NCI-H2171 (cell line): ENCODE measurements around the gene PLCB4.

ENCODE experiments used
- DNase-seq: peaks from one replicate; lab custom pipeline; 2025; lab: John Stamatoyannopoulos, UW

The PLCB4 gene

DNA sequence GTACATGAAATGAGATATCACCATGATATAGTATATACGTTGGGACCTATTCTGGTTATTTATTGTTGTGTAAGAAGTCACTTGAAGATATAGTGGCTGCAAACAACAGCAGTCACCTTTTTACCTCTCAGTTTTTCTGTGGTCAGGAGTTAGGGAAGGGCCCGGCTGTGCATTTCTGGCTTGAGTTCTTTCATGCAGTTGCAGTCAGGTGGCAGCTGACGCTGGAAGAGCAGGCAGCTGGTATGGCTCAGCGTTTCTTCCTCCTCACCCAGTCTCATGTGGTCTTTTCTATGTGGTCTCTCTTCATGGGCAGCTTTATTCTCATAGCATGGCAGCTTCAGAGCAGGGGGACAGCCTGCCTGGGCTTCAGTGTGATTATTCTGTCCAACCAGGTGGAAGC, 154.4 kb downstream of the PLCB4 start:
- no peak for DNase-seq

DNA sequence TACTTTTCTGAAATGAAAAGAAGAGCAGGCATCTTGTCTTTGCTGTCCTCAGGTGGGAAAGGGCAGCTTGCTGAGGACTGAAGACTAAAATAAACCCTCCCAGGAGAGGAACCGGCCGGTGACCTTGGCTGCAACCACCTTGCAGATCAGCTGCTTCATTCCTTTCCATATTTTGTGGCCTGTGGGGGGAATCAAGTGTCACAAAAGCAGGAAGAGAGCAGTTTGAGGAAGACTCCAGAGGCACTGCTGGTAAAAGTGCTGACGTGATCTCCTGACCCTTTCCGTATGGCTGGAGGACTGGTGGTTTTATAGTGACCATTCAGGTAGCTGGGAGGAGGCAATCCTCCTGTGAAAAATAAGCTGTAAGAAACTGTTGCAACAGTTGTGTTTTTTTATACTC, 157.0 kb downstream of the PLCB4 start:
- DNase-seq, result no peak

DNA sequence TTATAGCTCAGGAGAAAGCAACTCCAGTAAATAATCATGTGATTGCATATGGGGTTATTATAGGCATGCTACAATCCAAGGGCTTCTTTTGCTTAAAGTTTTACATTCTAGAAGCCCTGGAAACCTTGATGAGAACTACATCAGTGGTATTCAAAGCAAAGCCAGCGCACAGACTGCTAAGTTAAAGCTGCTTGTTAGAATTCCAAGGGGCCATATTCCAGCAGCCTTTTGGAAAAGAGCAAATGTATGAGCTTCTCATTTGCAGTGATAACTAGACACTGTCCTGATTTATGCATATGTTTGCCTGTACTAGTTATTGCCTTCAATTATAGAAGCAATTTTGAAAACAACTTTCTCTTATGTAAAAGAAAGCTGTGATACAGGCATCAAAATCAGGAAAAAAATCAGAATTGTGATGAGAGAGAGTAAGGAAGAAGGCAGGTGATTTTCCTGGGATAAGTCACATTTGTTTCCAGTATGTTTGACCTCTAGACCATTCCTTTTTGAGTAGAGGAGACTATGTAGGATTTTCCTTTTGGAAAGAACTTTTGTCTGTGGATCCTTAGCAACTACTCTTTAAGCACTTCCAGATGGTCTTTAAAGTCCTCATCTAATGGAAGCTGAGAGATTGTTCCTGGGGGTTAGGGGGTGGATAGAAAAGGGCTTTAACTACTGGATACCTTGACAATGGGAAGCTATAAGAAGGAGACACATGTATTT, 159.2 kb downstream of the PLCB4 start:
- no peak for DNase-seq

DNA sequence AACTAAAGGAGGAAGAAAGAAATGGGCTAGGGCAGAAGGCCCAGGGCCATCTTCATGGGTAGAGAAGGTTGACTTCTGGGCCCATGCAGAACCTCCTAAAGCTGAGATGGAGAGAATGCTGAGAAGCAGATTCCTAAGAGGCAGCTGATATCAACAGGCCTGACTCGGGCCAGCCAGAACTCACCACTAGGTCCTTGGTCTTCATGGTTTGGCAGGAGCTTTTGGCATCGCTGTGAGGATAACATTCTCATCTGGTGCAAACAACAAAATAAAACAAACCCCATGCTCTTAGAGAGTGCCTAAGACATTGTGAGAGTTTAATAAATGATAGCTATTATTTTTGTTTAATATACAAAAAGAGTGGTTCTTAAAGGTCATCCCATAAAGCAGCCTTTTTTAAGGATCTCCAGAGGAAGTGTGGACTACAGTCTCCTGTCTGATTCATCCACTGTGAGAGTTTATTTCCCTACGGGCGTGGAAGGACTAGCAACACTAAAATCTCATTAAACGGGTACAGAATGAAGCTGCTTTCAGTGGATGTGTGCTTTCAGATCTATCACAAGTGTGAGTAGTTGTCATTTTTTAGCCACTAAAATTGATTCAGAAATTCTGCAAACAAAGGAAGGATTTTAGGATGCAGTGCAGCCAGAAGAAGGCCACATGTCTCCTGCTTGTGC, 160.0 kb downstream of the PLCB4 start:
- no peak for DNase-seq

DNA sequence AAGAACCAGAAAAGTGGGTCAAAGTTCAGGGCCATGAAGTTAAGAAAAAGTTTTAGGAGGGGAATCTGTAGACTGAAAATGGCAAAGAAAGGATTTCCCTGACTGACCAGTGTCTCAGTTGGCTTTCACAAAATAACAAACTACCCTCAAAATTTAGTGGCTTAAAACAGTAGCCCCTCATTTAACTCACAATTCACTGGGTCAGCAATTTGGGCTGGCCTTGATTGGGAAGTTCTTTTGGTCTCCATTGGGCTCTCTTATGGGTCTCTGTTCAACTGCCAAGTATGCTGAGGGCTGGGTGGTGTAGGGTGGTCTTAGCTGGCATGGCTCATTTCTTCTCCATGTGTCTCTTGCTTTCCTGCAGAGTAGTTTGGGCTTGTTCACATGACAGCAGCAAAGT, 161.5 kb downstream of the PLCB4 start:
- DNase-seq, result no peak

DNA sequence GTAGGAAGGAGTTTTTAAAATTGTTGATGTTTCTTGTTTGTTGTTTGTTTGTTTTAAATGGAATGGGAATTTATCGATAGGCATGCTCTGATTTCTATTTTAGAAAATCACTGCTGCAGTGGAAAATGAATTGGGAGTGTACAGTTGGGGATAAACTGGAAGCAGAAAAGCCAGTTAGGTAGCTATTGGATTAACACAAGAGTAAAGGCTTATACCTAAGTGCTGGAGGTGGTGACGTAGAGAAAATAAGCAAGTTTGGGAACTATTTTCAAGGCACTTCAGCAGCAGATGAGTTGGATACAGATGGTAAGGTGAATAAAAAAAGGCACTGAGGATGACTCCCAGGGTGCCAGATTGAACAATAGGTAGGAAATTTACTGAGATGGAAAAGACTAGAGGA, 164.9 kb downstream of the PLCB4 start:
- DNase-seq, result no peak

DNA sequence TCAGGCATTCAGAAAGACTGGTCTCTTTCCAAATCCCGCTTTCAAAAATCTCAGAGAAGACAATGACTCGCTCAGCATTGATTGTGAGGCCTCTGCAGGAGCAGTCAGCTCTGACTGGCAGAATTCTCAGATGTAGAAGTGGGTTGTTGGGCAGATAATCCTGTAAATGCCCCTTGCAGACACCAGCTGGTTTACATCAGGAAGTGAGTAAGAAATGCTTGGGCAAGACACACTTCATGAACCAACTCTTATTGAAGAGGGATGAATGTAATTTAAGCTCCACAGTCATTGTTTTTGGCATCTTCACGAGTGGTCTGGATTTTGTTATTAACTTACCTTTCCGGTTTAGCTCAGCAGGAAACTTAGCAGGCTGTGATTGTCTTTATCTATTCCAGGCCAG, 166.6 kb downstream of the PLCB4 start:
- DNase-seq, result no peak

DNA sequence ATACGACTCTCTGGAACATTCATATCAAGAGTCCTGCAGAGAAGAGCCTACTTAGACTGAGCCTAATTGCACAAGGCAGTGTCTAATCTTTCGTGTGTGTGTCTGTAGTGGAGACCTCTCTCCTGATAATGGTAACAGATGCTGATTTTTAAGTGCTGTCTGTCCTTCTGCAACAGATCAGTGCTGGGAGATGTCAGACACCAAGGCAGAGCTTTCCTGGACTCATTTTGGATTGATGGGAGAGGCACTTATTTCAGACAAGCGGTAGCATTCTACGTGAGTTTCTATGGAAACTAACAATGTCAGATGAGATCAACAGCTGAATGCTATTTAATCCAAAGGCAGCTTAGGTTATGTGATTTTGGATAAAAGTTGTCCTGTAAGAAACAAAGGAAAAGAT, 167.6 kb downstream of the PLCB4 start:
- no peak for DNase-seq

DNA sequence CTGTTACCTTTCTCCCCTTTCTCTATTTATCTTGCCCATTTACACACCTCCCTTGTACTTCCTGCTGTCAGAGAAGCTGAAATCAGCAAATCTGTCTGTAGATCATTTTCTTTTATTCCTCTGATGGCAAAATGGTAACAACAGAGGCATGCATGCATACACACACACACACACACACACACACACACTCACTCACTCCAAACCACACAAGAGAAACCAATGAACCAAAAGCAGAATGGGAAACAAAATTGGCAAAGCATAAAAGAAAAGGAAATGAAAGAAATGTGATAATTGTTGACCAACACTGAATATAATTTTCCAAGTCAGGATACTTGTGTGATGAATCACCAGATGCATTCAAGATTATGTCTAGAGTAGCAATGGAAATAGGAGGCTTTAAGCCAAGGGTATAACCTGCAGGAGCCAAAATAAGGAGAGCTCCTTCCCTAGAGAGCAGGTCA, 172.4 kb downstream of the PLCB4 start:
- no peak for DNase-seq

DNA sequence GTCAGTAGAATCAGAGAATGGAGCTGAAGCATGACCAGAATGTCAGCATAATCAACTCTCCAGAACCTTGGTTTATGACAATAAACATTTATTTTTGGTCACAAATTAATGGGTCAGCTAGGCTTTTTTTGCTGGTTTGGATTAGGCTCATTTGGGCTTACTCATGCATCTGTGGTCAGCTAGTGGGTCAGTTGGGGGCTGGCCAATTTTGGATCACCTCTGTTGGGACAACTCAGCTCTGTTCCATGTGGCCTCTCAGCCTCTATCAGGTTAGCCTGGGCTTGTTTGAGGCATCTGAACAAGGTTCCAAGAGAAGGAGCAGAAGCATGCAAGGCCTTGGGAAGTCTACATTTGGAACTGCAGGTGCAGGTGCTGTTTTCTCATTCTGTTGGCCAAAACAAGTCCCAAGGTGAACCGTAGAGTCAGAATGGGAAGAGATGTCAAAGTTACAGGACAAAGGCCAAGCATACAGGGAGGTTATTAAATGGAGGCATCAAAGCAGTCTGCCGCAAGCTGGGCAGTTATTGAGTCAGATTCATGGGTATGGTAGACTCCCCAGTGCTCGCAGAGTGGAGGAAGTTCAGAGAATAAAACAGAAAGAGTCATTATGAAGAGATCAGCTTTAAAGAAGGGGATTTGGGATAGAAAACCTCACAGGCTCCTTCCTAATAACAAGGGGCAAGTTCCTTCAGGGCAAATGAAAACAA, 173.0 kb downstream of the PLCB4 start:
- DNase-seq, result no peak

DNA sequence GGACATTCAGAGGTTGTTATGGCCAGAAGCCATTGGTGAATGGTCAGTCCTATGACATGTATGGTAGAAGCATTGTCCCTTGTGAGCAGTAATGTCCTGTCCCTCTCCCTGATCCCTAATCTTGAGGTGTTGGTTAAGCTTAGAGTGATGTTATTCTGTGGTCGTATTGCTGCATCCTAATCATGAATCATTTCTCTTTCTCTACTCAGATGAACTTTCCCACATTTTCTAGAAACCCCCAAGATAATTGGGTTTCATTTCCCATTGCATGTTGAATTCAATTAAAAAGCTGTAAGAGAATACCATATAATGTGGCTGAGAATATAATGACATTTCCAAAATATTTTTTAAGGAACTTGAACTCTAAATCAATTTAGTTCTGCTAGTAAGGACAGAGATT, 175.1 kb downstream of the PLCB4 start:
- no peak for DNase-seq

DNA sequence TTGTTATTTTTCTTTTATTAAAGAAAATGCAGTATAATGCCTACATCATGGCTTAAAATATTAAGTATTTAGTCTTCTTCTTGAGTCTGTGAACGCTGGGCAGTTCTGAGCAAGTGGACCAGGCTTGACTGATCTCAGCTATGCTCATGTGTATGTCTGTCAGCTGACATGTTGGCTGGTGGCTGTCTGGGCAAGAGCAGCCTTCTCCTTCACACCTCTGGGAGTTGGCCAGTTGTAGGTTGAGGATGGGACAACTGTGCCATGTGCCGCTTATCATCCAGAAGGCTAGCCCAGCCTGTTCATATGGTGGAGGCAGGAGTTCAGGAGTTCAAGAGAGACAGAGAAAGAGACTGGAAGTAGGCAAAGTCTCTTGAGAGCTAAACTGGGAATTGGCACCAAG, 175.9 kb downstream of the PLCB4 start:
- no peak for DNase-seq

DNA sequence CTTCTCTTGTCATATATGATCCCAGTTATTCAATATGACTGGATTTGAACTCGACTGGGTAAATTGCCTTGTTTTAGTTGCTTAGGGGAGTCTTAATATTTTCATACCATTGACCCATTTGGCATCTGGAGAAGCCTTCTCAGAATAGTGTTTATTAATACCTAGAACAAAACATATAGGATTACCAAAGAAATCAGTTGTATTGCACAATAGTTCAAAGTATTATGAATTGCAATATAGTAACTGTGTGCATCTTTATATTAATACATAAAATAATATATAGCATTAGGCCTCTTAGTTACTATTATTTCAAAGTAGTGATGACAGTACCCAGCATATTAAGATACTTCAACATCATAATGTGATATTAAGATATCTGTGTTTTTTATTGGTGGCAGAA, 177.8 kb downstream of the PLCB4 start:
- no peak for DNase-seq

DNA sequence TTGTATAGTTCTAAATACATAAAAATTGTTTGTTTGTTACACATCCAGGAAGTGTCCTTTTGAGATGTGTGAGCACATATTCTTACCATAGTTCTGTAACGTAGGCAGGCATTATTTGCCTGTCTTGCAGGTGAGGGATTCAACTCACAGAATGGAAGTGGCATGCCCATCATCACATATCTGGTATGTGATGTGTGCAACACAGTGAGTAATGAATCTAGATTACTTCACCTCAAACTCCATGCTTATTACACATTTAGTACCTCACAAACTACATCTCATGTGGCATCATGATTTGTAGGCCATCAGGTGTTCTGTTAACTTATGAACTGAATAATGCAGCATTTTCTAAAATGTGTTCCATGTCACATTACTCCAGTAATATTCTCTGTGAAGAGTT, 181.6 kb downstream of the PLCB4 start:
- no peak for DNase-seq

DNA sequence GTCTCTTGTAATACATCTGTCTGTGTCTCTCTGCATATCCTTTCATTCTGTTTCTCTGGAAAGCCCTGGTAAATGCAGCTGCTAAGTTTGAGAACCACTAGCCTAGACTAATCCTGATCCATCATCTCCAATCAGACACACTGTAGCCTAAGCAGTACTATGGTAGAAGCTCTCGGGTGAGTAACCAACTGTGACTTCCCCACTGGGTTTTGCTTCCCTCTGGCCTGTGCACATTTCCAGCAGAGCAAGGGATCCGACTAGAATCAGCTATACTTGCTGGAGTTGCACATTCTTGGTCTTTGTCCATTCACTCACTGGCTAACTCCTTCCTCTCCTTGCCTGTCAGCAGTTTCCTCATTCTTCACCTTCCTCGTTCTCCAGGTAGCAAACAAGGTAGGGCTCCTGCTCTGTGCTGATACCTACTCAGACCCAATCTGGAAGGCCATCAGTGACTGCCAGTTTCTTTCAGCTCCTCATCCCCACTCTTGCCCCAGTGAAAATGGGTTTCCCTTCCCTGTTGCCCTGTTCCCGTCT, 184.2 kb downstream of the PLCB4 start:
- no peak for DNase-seq

DNA sequence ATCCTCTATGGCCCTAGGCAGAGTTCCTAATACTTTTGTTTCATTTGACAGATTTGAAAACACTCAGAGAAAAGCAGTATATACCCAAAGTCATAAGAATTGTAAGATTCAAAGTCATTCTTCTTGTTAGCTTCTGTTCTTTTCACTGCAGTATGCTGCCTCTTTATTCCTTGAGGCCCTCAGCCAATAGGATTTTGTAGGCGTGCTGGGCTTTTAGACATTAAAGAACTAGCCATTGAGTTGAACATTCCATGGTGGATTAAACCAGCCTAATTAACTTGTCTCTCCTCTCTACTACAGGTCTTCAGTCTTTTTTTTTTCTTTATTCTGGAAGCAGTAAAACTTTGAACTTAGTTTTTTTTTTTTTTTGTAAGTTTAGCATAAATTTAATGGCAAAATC, 186.3 kb downstream of the PLCB4 start:
- DNase-seq, result no peak

DNA sequence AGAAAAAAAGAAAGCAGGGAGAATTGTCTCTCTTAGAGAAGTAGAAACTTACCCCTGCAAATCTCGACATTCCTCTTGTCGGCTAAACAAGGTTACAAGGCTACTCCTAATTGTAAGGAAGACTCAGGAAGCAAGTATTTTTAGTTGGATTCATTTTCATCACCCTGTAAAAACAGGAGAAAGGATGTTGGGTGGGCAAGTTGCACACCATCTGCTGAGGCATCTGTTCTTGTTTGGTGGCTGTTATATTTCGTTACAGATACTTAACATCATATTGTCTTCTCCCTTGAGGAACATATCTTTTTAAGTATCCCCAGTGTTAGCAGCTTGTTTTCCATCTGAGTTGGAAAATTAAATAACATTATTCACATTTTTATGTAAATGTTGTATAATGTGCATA, 187.5 kb downstream of the PLCB4 start:
- DNase-seq, result peak; percentile 84

DNA sequence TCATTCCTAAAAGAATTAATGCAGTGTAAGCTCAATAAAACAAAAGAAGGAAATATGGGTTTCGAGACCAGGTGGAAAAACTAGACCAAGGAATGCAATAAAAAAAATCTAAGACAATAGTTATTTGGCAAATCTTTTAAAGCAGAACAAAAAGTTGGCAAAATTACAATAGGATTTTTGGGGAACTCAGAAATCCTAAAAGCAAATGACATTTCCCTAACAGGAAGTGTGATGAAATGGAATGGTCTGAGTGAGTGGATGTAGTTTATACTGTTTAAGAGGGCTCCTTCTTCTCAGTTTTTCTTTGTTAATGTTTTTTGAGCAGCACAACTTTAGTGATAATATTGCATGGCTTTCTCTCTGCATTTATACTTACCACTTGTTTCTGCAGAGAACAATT, 190.0 kb downstream of the PLCB4 start:
- no peak for DNase-seq

DNA sequence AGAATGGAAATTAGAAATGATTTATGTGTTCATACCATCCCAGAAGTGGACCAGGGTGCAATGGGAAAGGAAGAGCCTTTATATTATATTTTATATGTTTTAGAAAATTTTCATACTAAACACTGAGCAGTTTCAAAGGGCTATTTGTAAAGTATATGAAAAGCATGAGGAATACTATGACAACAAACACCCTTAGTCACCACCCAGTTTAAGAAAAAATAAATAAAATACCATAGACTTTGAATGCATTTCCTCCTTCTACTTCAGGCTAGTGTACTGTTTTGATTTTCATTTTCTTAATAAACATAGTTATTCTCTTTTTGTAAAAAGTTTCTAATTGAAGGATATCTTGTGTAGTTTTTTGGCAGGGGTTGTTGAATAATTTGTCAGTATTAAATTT, 191.1 kb downstream of the PLCB4 start:
- DNase-seq, result no peak

DNA sequence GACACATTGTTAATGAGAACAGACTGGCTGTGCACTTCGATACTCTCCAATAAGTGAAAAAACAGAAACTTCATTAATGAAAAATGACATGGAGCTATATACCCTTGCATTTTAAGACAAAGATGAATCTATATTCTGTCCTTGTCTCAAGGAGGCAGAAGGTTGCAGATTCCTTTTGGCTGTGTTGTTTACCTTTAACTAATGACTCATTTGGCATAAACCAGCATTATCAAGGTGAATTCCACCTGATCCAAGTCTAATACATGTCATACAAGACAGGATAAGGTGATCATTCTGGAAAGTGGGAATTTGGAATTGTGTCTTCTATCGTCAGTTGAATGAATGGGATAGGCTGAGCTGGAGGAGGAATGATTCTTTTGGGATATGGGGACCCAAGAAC, 192.9 kb downstream of the PLCB4 start:
- no peak for DNase-seq

DNA sequence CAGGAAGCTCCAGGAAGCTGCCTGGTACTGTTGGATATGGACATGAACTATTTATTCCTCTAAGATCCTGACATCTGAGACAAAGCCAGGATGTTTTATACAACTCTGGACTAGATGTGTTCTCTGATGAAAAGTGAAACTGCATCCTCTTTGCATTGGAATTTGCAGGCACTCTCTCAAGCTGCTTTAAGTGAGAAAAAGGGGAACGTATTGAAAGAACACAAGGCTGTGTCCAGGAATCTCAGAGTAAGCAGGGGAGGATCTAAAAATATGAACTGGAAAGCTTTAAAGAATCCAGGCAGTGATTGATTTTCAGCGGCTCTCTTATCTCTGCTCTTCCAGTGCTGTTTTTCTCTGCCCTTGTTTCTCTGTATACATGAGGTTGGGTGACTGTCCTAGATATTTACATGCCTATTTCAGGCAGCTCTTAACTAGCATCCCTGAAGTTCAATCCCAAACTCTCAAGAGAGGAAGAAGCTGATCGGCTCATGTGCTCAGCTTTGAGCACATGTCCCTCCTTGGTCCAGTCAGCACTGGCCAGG, 193.8 kb downstream of the PLCB4 start:
- no peak for DNase-seq

DNA sequence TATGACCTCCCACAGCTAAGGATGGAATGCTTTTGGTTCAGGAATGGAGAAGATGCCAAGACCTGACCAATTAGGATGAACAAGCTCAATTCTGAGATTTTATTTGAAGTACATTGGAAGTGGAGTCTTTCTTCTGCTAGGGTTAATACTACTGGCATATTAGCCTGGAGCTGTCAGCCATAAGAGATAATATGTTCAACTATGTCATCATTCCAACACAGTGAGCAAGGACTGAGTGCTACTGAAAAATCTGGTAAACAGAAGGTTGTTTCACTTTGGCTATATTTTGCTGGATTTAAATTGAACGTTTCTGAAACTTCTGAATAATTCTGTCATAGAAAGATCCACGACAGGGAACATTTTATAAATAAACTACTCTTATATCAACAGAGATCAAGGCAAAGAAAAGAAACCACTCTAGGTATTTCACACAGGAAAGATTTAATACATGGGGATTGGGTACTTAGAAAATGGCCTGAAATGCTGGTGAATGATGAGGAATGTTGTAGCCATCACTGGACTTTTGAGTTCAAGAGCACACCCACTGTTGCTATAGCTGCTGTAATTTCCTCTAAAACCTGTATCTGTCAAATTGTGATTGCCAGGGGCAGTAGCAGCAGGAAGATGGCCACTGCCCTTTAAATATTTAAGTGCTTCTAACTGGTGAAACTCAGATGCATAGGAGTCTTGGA, 200.5 kb downstream of the PLCB4 start:
- no peak for DNase-seq
